SKM-1 treated with dmso at 0.1 percent for 144 hours (cell line): ENCODE data around the gene ODAD3.
"Not testable (repeated sequence)": the region's sequence is repeated elsewhere in the genome, so short reads cannot be mapped to it uniquely, and the experiment has no call there.

Experiments used
- DNase-seq: peaks from one replicate; lab custom pipeline; 2025; ENCODE audit not compliant: unreplicated experiment; lab: John Stamatoyannopoulos, UW

Gene ODAD3

DNA sequence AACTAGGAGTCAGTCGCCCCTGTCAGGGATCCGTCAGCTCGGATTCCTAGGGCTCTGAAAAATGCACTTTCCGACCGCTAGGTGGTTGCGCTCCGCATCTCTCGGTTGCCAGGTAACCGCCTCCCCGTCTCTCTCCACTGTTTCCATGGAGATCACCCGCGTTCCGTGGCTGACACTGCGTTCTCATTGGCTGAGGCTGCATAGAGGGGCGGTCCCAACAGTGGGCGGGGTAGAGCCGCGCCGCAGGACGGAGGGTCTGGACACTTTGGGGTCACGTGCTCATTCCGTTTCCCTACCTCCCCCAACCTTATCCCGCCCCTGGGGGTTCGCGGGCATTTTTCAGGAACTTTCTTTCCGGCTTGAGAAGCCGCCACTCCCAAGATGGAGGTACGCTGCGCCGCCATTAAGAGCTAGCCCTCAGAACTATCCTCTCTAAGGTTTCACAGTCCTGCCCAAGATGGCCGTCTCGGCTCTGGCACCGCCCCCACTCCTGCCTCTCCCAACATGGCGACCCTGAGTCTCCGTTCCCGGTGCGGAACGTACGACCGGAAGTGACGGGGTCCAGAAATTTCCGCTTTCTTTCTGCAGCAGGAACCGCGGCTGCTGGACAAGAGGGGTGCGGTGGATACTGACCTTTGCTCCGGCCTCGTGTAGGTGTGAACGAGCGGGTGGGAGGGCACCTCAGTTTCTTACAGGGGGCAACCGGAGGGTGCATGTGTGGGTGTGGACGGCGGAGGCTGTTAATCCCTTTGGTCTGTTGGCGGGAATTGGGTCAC, at the start of gene ODAD3, which contains the start of gene PRKCSH:
Gene ODAD3 (minus strand): TSS at position 65 of the 776 bp plus-strand sequence. CDS start 105 bp downstream, outside the sequence.
Gene PRKCSH (plus strand): TSS at position 579 of the 776 bp plus-strand sequence. CDS start 483 bp downstream, outside the sequence.
- peak; percentile 100 for DNase-seq

GRCh38 chr19:11483366-11484111, 48.6 kb upstream of the ODAD3 start:
- no peak for DNase-seq

- peak; percentile 86 for DNase-seq
Observed at GRCh38 chr19:11482384-11483050, 47.6 kb upstream of the ODAD3 start.

DNA sequence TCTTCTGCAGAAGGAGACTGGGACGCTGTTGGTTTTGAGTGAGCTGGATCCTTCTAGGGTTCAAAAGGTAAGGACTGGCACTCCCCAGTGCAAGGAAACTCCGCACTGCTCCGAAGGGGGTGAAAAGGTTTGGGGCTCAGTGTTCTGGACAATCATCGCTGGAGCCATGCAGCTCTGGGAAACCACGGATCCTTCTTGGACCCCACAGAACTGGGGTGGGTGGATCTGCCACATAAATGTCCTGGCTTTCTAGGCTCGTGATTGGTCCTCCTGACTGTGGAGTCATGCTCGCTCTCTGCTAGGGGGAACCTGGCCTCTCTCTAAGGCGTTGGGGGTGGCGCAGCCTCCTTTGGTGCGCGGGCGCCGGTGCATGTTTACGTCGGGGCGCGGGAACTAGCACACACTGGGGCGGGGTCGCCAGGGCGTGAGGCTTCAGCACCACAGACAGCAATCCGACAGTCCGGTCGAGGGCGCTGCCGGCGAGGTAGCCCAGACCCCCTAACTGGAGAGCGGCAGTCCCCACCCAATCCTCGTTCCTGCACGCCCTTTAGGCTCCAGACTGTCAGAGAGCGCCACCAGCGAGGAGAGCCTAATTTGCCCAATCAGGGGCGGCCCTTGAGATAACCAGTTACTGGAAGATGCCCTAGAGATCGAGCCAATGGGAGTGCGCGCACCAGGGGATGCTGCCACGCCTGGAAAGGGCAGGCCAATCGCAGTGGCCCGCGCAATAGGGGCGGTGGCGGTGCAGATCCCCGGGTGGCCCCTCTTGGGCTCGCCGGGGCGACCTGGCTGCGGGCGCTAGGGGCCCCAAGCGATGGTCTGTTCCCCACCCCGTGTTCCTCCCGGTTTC, 46.8 kb upstream of the ODAD3 start:
- peak; percentile 65 for DNase-seq

DNA sequence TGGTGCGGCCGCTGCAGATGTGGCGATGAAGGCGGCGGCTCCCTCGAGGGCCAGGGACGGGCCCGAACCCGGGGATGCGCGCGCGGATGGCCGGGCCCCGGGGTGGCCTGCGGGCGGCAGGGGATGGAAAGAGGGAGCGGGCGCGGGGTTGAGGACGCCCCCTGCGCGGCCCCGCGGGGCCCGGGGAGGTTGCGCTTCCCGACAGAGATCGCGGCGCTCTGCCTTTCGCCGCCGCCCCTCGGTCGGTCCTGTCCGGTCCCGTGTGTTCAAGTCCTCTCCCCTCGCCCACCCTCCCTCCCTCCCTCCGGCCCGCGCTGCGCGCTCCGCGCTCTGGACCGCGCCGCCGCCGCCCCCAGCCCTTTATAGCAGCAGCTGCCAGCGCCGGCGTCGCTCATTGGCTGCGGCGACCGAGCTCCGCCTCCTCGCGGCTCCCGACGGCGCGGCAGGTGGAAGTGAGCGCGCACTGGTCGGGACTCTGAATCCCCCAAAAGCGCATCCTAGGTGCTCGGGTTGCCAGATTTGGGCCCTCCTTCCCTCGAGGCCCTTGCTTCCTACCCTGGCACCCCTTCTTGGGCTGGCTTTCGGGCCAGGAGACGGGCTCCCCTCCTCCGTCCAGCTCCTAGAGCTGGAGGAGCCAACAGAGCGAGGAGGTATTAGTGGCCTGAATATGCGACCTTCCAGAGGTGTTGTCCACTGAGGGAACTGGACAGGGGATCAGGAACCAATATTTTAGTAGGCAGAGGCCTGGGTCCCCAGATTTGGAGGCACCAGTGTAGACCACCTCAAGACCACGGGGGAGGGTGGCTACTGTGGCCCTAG, 46.0 kb upstream of the ODAD3 start, which contains the start of gene ELAVL3:
Gene ELAVL3 (minus strand): TSS at position 332 of the 819 bp plus-strand sequence. CDS start 438 bp downstream, outside the sequence.
- no peak for DNase-seq

GRCh38 chr19:11479898-11480714, 45.2 kb upstream of the ODAD3 start:
- no peak for DNase-seq

DNA sequence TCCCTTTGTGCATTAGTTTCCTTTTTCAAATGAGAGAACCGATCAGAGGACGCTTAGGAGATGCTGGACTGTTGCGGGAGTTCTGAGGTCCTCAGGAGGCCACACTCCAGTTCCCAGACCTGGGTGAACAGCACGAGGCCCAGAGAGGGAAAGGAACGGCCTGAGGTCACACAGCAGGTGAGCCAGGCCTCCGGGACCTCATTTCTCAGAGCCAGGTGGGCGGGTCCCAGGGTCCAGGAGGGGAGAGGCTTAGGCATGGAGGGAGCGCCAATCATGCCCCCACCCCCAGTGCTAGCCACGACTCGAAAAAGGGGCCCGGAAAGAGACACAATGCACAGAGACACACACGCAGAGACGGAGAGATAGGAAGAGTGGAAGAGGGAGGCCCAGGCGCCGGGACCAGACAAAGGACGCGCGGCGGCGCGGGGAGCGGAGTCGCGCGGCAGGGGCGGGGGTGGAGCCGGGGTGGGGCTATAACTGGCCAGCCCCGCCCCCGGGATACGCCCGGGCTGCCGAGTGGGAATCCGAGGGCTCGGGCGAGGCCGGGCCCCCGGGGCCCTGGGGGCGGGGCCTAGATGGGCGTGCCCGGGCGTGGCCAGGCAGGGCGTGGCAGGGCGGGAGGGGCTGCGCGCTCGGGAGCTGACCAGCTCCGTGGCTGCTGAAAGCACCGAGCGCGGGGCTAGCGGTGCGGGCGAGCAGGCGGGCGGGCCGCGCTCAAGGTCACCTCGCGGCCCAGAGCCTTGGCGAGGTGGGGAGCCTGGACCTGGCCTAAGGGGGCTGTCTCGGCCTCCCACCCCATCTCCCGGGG, 44.4 kb upstream of the ODAD3 start:
- no peak for DNase-seq

GRCh38 chr19:11478167-11479089, 43.5 kb upstream of the ODAD3 start:
- peak; percentile 7 for DNase-seq

DNA sequence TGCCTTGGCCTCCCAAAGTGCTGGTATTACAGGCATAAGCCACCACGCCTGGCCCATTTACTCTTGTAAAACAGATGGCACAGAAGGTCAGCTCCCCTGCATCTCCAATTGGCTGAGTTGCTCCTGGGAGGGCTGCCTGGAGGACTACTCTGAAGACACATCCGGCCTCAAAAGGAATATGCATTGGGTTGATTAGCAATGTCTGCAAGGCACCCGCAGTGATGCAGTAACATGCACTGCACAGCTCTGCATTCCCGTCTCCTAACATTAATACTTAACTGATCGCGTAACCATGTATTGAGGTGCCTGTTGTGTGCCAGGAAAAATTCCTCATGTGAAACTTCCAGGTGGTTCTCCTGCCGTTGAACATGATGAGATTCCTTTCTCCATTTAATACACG, 40.9 kb upstream of the ODAD3 start:
- no peak for DNase-seq

GRCh38 chr19:11475343-11475742, 40.4 kb upstream of the ODAD3 start:
- not testable (repeated sequence) for DNase-seq

DNA sequence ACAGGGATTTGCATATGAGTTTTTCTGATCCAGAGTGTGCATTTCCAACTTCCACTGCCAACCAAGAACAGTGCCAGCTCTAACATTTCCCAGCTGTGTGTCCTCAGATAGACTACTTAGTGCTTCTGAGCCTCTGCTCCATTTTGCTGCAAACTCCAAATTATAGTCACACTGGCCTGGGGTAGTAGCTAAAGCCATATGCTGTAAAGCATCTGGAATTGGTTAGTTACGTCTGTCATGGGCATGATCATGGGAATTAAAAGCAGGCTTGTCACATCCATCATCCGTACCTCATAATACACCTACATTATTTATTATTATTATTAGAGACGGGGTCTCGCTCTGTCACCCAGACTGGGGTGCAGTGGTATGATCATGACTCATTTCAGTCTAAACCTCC, 38.8 kb upstream of the ODAD3 start:
- no peak for DNase-seq

GRCh38 chr19:11468266-11468845, 33.4 kb upstream of the ODAD3 start:
- not testable (repeated sequence) for DNase-seq

DNA sequence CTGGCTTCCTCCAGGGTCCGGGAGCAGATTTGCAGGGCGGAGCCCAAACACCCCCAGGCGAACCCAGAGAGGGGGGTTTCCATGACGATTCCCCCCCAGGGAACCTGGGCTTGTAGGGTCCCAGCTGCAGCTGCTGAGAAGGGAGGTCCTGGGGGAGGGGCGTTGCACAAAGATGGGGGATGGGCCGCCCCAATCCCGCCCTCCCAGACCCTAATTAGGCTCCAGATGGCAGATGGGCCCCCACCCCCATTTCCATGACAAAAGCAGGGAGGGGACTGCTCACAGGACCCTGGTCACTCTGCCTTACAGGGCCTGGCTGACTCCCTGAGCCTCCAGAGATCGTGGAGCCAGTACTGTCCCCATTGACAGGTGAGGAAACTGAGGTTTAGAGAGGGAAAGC, 30.7 kb upstream of the ODAD3 start:
- DNase-seq, result no peak

- DNase-seq, result no peak
Observed at GRCh38 chr19:11464333-11465265, 29.7 kb upstream of the ODAD3 start.

GRCh38 chr19:11463391-11463790, 28.5 kb upstream of the ODAD3 start:
- no peak for DNase-seq
